IPS DF 6.9 (cell line): ENCODE measurements around the gene RITA1.

ENCODE experiments used
- DNase-seq: peaks from one replicate; pipeline ENCODE4 v3.0.0-alpha.2; 2013; ENCODE audit warnings: low read depth, low spot score
- H3K27ac ChIP-seq: one replicate; pipeline ENCODE4 v1.5.1; 2013; ENCODE audit warnings: low read length, control low read depth
- H3K27me3 ChIP-seq: 2 replicates; pipeline ENCODE4 v1.6.1; 2013; ENCODE audit warnings: mild to moderate bottlenecking, low read length; ENCODE audit not compliant: control insufficient read depth, insufficient read depth
- H3K36me3 ChIP-seq: 2 replicates; pipeline ENCODE4 v1.6.1; 2013; ENCODE audit warnings: low read length; ENCODE audit not compliant: control insufficient read depth, insufficient read depth
- H3K4me1 ChIP-seq: 2 replicates; pipeline ENCODE4 v1.6.1; 2013; ENCODE audit warnings: low read length; ENCODE audit not compliant: control insufficient read depth, insufficient read depth
- H3K4me3 ChIP-seq: 2 replicates; pipeline ENCODE4 v1.5.1; 2013; ENCODE audit warnings: mild to moderate bottlenecking, low read length
- H3K9me3 ChIP-seq: 2 replicates; pipeline ENCODE4 v1.6.1; 2013; ENCODE audit warnings: low read length, inconsistent platforms; ENCODE audit not compliant: control insufficient read depth, insufficient read depth
- WGBS: extraction: QIAGEN DNeasy Blood & Tissue Kit; methylation state at CpG from one replicate; pipeline ENCODE4 v1.1.7; 2013; ENCODE audit warnings: mixed read lengths, missing lambda C conversion rate; ENCODE audit not compliant: insufficient read length, insufficient coverage; 5-methylcytosine and 5-hydroxymethylcytosine counted together

RITA1 gene

DNA sequence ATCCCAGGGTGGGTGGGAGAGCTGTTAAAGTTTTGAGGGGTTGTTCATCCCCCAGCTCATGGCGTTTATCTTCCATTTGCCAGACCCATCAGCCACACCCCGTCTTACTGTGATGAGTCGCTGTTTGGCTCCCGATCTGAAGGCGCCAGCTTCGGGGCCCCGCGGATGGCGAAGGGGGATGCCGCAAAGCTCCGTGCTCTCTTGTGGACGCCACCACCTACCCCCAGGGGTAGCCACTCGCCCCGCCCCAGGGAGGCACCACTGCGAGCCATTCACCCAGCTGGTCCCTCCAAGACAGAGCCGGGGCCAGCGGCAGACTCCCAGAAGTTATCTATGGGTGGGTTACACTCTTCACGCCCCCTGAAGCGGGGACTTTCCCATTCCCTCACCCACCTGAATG, 5.7 kb downstream of the RITA1 start:
- Histone ChIP-seq H3K4me1 (no peaks in the 10 kb centered on the region), H3K27ac (no peak overlapping the region), H3K36me3 (peaks cover 7% of the 10 kb centered on the region), H3K27me3 (no peaks in the 10 kb centered on the region), H3K9me3 (no peaks in the 10 kb centered on the region), H3K4me3 (no peak overlapping the region)
- no CpG with 5 or more reads among the region's 19 CpGs for WGBS
- DNase-seq = no peak

DNA sequence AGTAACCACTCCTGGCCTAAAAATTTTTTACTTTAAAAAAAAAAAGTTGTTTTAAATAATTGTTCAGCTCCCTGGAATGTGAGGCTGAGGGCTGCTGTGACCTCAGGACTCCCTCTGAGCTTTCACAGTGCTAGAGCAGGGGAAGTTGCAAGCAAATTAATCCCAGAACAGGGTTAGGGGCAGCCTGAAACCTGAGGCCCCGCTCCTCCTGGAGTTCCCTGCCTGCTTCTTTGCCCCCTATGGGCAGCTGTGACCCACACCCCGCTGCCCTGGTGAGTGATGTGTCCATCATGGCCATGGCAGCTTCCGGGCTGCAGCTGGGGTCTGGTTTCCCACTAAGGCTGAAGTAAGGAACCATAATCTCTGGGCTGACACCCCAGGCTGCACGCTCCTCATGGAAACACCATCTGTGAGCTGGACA, 9.5 kb downstream of the RITA1 start:
- DNase-seq = no peak
- no CpG with 5 or more reads among the region's 4 CpGs for WGBS
- peaks cover 7% of the 10 kb centered on the region; the same call in 1 of the 2 replicates for H3K36me3 ChIP-seq
- no peak overlapping the region for H3K4me3 ChIP-seq
- H3K4me1 ChIP-seq = no peaks in the 10 kb centered on the region
- H3K27ac ChIP-seq = no peak overlapping the region
- H3K27me3 ChIP-seq = no peaks in the 10 kb centered on the region
- H3K9me3 ChIP-seq = no peaks in the 10 kb centered on the region

DNA sequence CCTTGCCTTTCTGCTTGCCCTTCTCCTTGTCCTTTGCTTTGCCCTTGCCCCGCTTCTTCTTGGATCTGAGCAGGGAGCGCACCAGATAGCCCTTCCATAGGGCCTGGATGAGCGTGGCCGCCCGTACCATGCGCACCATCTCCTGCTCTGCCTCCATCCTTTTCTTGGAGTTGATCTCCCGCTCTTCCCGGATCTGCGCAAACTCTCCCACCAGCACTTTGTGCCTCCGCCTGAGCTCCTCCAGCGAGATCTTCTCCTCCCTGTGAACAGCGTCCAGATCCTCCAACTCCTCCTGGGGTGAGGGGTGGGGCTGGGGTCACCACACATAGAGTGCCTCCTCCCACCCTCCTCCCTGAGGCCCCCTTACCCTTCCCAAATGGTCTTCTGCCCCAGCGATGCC, 10.1 kb downstream of the RITA1 start:
- no peak for DNase-seq
- Histone ChIP-seq H3K27ac (no peak overlapping the region), H3K4me1 (no peaks in the 10 kb centered on the region), H3K36me3 (peaks cover 7% of the 10 kb centered on the region; the same call in 1 of the 2 replicates), H3K27me3 (no peaks in the 10 kb centered on the region), H3K9me3 (no peaks in the 10 kb centered on the region), H3K4me3 (no peak overlapping the region)
- WGBS = no CpG with 5 or more reads among the region's 13 CpGs

DNA sequence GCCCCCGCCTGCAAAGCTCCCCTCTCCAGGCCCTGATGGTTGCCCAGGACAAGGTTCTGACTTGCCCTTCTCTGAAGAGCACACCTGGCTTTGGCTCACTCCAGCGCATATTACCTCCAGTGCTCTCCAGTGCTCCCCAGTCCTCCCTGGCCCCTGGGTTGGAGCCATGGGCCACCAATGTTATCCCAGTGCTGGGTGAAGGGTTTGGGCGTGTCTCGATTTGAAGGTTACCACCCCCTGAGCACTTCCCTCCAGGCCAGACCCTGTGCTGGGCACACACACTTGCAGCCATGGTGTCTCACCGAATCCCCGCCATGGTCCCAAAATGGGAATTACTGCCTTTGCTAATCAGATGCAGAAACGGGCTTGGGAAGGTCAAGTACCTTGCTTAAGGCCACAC, 11.1 kb downstream of the RITA1 start:
- no peaks in the 10 kb centered on the region for H3K27me3 ChIP-seq
- WGBS = no CpG with 5 or more reads among the region's 7 CpGs
- no peaks in the 10 kb centered on the region for H3K4me1 ChIP-seq
- DNase-seq = no peak
- H3K27ac ChIP-seq = no peak overlapping the region
- no peaks in the 10 kb centered on the region for H3K9me3 ChIP-seq
- H3K36me3 ChIP-seq = 0 out of 2 replicates have a peak, but pooled peaks cover under 1% of the 10 kb centered on the region
- no peak overlapping the region for H3K4me3 ChIP-seq

GRCh38 chr12:113196990-113197389, 11.5 kb downstream of the RITA1 start:
- H3K27ac ChIP-seq = no peak overlapping the region
- no CpG with 5 or more reads among the region's 4 CpGs for WGBS
- no peaks in the 10 kb centered on the region for H3K36me3 ChIP-seq
- H3K27me3 ChIP-seq = no peaks in the 10 kb centered on the region
- H3K4me3 ChIP-seq = no peak overlapping the region
- H3K4me1 ChIP-seq = no peaks in the 10 kb centered on the region
- DNase-seq = no peak
- H3K9me3 ChIP-seq = no peaks in the 10 kb centered on the region

- no CpG with 5 or more reads among the region's 8 CpGs for WGBS
- Histone ChIP-seq H3K4me3 (no peak overlapping the region), H3K27ac (no peak overlapping the region), H3K36me3 (no peaks in the 10 kb centered on the region), H3K27me3 (no peaks in the 10 kb centered on the region), H3K9me3 (no peaks in the 10 kb centered on the region), H3K4me1 (no peaks in the 10 kb centered on the region)
- no peak for DNase-seq
These were observed 12.1 kb downstream of the RITA1 start for GRCh38 chr12:113197518-113198077.

DNA sequence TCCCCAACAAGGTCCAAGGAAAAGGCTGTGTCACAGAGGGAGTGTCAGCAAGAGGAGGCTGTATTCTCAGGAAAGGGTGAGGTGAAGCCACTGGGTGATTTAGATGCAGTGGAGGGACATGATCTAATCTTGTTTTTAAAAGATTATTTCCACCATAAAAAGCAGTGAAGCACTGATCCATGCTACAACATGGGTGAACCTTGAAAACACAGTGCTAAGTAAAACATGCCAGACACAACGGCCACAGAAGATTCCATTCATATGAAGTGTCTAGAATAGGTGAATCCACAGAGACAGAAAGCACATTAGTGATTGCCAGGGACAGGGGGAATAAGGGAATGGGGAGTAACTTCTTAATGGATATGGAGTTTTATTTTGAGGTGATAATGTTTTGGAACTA, 12.8 kb downstream of the RITA1 start:
- WGBS = no CpG with 5 or more reads among the region's 1 CpG
- Histone ChIP-seq H3K36me3 (no peaks in the 10 kb centered on the region), H3K27me3 (no peaks in the 10 kb centered on the region), H3K4me3 (no peak overlapping the region), H3K4me1 (no peaks in the 10 kb centered on the region), H3K9me3 (no peaks in the 10 kb centered on the region), H3K27ac (no peak overlapping the region)
- no peak for DNase-seq

DNA sequence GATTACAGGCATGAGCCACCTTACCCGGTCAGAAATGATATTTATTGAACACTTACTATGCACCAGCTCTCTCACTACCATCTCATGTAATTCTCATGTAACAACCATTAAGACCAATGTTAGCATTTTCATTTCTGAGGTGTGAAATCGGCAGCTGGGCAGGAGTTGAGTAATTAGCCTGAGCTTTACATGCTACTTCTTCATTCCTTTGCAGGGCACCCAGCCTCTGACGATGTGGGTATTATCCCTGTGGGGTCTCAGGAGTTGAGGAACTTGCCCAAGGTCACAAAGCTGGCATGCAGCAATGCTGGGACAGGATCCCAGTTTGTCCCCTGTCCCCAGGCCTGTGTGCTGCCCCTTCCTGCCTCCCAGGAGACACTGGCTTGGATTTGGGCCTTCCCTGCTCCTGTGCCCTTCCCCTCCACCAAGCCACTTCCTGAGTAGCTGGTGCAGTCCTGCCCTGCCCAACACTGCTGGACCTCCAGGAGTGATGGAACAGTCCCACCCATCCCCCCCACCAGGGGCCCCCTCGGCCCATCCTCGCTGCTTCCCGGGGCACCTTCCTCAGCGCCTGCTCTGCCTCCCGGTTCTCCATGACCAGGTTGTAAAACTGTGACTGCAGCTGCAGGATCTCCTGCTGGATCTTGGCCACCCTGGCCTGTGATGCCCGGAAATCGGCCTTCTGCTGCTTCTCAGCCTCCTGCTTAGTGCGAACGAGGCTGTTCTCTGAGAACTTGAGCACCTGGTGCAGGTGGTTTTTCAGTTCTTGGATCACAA, 14.7 kb downstream of the RITA1 start:
- H3K9me3 ChIP-seq = no peaks in the 10 kb centered on the region
- no CpG with 5 or more reads among the region's 12 CpGs for WGBS
- no peaks in the 10 kb centered on the region for H3K4me1 ChIP-seq
- H3K27ac ChIP-seq = no peak overlapping the region
- no peak overlapping the region for H3K4me3 ChIP-seq
- DNase-seq = no peak
- no peaks in the 10 kb centered on the region for H3K27me3 ChIP-seq
- H3K36me3 ChIP-seq = no peaks in the 10 kb centered on the region

- H3K27ac ChIP-seq = no peak overlapping the region
These were observed 16.0 kb downstream of the RITA1 start for GRCh38 chr12:113201187-113202177.

GRCh38 chr12:113202300-113203075, 17.0 kb downstream of the RITA1 start:
- DNase-seq = no peak
- WGBS = no CpG with 5 or more reads among the region's 4 CpGs
- Histone ChIP-seq H3K4me3 (no peak overlapping the region), H3K27me3 (no peaks in the 10 kb centered on the region), H3K9me3 (no peaks in the 10 kb centered on the region), H3K27ac (no peak overlapping the region), H3K4me1 (no peaks in the 10 kb centered on the region), H3K36me3 (no peaks in the 10 kb centered on the region)

More at GRCh38 chr12:113201187-113202177, 16.0 kb downstream of the RITA1 start:
- H3K4me1 ChIP-seq = no peaks in the 10 kb centered on the region
- no peaks in the 10 kb centered on the region for H3K36me3 ChIP-seq
- H3K27me3 ChIP-seq = no peaks in the 10 kb centered on the region
- H3K9me3 ChIP-seq = no peaks in the 10 kb centered on the region
- DNase-seq = no peak
- WGBS = no CpG with 5 or more reads among the region's 14 CpGs
- H3K4me3 ChIP-seq = no peak overlapping the region
